GM18517 (cell line): ENCODE results near the gene ZCCHC2.

Experiments used
- ATAC-seq: cut with Tn5 transposase; IDR thresholded peaks from one replicate; pipeline ENCODE4 v1.9.1; 2021; ENCODE audit warnings: mild to moderate bottlenecking, moderate library complexity; ENCODE audit not compliant: unreplicated experiment

ZCCHC2 gene

DNA sequence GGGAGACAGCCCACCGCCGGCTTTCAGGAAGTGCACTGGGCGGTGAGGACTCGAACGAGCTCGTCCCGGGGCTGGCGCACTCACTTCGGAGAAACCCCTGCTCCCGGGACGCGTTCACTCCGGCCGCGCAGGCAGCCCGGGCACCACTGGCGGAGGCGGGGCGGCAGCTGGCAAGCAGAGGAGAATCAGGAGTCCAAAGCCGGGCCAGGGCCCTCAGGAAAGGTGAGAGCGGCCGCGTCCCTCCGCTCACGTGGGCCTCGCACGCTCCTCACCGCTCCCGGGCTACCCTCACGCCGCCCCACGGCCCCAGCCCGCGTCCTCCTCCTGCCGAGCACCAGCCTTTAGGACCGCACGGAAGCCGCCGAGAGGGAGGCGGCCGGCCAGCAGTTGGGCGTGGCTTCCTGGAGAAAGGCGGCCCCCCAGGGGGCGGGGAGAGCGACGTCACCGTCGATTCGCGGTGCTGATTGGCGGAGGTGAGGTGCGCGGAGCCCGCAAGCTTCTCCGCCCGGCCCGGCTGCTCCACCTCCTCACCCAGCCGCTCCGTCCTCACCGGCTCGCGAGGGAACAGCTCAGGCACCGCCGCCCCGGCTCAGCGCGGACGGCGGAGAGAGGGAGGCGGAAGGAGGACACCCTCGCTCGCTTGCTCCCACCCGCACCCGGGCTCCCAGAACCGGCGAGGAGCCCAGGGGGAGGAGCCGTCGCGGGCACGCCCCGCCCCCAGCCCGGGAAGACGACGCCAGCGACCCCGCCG is at the start of gene ZCCHC2:
Gene ZCCHC2, plus strand, starts transcription at position 522 of the 751 bp plus-strand sequence. CDS start 400 bp downstream, outside the sequence.
- peak; percentile 74 for ATAC-seq

DNA sequence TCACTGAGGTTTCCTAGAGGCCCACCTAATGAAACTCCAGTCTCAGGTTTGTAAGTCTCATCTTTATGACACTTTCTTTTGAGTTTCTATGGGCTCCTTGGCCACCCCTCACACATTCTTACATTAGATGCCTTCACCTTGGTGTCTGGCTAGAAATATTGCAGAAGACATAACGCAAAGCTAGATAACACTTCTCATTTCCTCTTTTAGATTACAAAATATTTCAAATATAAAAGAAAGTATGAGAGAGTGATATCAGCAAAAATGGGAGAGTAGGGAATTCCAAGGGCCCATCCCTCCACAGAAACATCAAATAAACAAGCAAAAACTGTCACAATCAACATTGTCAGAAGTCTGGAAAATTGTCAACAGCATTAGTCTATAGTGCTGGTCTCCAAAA is 43.3 kb upstream of the ZCCHC2 start:
- no peak for ATAC-seq

DNA sequence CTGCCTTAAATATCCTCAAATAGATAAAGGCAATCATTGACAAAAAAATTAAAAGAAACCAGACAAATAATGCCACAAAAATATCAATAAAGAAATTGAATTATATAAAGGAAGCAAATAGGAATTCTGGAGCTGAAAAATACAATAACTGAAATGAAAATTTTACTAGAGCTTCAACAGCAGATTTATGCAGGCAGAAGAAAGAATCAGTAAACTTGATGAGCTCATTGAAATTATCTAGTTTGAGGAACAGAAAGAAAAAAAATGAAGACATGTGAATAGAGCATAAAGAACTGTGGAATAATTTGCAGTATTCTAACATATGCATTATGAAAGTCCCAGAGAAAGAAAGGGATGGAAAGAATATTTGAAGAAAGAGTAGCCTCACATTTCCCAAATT is 41.9 kb upstream of the ZCCHC2 start:
- ATAC-seq: no peak

DNA sequence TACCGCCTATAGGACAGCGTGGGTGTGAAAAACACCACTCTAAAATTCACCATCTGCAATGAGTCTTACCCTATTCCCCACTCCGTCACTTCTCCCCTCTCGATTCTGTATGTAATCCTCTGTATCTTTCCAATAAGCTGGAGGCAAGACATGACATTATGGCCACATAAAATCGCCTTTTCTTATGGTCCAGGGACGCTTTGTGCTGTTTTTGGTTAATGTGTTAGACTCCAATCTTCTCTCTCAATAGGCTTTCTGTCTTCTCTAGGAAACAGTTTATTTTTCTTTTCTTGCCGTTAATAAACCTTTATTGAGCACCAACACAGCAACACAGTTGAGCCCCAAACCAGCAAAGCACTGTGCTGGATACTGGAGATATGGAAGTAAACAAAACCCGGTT is 37.9 kb upstream of the ZCCHC2 start:
- no peak for ATAC-seq

DNA sequence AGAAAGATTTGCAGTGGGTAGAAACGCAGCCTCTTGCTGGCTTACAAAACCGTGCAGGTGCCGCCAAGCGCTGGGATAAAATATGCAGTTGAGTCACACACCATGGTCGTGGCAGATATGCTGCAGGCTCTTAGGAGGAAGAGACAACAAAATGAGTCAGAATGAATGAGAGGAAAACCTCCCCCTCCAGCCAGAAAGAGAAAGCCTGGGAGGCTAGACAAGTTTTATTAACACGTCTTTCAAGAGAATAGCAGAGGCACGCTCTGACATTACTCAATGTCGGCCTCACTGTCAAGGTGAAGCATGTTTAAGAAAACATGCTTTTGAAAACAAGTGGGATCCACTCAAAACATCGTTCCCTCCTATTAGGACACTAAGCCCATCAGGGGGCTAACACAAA is 37.1 kb upstream of the ZCCHC2 start:
- no peak for ATAC-seq

DNA sequence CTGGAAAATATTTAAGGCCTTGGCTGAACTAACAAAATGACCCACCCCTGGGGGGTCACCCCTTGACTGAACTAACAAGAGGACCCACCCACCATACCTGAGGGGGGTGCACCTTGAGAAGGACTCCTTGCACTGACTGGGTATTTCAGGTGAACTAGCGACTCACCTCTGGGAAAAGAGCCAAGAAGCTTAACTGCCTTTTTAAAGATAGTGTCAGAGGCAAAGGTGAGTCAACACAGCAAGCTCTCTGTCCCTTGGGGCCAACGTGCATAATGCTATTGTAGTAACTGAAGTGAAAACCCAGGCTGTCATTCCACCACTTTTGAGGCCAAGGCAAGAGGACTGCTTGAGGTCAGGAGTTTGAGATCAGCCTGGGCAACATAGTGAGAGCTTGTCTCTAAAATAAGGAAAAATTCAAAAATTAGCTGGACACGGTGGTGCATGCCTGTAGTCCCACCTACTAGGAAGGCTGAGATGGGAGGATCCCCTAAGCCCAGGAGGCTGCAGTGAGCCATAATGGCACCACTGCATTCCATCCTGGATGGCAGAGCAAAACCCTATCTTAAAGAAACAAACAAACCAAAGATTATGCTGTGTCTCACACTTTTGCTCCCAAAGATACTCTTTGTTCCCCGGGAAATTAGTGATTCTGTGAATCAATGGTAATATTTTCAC is 36.4 kb upstream of the ZCCHC2 start:
- ATAC-seq: no peak

DNA sequence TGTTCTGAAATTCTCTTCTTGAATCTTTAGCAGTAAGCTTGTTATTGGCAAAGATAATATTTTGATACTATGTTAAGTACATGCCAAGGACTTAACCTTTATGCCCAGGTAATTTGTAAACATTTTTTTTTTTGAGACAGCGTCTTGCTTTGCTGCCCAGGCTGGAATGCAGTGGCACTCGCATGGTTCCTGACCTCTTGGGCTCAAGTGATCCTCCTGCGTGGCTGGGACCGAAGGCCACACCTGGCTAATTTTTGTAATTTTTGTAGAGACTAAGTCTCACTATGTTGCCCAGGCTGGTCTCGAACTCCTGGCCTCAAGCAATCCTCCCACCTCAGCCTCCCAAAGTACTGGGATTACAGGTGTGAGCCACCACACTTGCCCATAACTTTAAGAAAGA is 35.7 kb upstream of the ZCCHC2 start:
- ATAC-seq: no peak

DNA sequence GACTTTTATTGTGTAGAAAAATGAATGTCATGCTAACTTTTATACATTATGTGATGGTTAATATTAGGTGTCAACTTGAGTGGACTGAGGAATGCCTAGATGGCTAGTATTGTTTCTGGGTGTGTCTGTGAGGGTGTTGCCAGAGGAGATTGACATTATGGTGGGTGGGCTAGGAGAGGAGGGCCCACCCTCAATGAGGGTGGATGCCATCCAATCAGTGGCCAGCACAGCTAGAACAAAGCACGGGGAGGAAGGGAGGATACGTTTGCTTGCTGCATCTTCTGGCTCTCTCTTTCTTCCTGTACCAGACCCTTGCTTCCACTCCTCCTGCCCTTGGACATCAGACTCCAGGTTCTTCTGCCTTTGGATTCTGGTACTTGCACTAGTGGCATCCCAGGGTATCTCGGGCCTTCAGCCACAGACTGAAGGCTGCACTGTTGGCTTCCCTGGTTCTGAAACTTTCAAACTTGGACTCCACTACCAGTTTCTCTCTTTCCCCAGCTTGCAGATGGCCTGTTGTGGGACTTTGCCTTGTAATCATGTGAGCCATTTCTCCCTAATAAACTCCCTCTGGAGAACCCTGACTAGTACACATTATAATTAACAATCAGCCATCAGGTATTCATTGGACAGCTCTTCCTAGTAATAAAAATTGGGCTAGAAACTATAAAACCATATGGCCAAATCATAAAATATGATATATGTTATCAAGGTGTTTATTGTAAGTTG is 31.7 kb upstream of the ZCCHC2 start:
- ATAC-seq: no peak

DNA sequence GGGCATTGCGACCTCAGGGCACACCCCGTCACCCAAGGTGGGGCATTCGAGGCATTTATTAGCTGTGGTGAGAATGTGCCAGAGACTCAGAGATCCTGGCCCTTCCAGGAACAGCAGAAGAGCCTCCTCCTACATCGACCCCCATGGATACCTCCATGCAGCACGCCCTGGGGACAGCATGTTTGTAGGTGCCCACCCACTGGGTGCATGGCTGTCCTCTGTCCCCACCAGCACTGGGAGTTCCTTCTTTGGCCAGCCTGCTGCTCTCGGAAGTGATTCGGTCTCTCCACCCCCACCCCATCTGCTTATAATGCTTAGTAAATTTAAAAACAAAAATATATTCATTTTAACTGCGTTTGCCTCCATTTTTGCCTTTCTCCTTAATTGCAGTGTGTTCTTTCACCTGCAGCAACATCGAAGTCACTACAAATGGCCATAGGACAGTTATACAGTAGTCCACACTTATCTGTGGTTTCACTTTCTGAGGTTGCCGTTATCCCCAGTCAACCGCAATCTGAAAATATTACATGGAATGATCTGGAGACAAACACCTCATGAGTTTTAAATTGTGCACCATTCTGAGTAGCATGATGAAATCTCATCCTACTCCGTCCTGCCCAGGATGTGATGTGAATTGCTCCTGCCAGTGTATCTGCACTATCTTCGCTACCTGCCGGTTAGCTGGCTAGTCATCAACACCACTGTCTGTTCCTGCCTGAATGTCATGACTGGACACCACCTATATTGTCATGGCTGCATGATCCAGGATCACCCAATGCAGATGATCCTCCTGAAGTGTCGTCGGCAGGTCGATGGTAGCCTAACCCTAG is 29.6 kb upstream of the ZCCHC2 start:
- no peak for ATAC-seq

DNA sequence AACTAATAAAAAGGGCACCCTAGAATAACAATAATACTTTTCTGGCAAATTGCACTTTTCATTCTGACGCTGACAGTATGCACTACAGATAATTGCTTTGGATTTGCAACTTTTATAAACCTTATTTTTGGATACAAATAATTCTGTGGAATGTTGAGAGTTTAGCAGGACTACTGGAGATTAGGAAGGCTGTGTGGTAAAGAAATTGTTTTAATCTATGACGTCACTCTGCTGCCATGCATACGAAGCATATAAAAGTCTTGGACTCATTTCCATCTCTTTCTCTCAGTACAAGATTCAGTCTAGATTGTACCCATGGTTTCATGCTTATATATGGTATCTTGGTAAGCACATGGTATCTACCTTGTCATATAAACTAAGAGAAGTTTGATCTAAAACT is 28.1 kb upstream of the ZCCHC2 start:
- ATAC-seq: no peak

DNA sequence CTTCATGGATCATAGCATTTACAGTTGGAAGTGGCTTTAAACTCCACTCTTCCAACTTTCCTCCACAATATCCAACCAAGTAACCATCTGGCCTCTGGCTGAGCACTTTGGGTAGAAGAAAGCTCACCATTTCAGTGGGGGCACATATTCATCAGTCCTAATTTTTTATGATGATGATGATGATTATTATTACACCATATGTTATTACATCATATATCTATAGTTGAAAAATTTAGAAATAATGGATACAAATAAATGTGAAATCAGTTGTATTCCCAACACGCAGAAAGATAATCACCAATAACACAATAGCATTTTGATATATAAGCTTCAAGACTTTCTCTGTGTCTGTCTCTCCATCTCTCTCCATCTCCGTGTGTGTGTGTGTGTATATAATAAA is 26.6 kb upstream of the ZCCHC2 start:
- no peak for ATAC-seq

DNA sequence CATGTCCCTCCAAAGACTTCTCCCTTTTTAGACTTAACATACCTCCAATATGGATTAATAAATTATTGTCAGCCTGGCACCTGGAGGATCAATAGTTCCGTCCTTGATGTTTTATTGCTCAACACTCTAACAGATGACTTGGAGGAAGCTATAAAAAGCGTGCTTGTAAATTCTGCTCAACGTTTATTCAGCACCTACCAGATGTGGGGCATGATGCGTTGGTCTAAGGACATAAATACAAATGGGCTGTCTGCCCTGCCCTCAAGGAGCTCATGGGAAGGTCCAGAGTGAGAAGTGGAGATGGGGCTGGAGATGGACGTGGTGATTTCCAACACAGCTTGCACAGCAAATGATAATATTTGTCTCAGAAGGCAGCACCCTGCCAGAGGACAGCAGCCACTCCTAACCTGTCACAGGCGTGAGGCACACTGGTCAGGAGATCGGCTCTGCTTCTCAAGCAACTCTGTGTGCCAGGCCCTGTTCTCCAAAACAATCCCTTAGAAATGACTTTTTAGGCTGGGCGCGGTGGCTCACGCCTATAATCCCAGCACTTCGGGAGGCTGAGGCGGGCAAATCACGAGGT is 25.5 kb upstream of the ZCCHC2 start:
- ATAC-seq: no peak

DNA sequence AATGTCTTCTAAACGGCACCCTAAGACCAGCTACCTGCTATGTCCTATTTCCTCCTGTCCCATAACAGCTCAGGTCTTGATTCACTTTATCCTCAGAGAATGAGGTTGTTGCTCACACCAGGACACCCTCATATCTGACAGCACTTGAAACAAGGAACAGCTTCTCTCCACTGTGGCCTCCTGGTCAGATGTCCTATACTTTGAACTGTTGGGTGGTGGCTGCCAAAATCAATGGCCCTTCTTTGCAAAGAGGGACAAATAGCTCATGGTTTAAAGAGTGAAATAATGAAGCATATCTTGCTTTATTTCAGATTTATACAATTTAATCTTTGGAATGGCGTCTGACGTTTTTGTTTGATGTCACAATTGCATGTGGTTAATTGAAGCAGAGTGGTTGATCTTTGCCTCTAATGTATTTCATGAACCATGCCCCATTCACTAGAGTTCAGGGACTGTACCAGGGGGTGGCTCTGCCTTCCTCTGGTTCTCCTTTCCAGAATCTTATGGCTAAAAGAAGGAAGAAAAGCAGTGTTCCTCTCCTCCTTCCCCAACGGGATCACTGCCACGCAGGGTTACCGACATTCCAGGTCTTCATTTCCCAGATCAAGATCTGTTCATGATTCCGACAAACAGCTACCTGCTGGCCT is 24.1 kb upstream of the ZCCHC2 start:
- no peak for ATAC-seq

DNA sequence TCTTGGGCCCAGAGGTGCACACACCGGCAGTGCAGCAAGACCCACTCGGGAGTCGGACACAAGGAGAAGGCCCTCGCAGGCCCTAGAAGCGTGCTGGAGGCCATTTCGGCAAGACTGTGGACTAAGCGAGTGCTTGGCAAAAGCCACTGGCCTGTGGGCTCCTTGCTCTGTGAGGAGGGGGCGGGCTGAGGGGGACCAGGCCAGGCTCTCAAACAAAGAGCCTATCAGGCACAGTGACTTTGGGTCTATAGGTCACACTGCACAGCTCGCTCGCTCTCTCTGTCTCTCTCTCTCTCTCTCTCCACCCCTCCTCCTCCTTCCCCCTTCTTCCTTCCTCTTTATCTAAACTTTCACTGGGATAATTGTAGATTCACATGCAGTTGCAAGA is 23.6 kb upstream of the ZCCHC2 start:
- no peak for ATAC-seq

DNA sequence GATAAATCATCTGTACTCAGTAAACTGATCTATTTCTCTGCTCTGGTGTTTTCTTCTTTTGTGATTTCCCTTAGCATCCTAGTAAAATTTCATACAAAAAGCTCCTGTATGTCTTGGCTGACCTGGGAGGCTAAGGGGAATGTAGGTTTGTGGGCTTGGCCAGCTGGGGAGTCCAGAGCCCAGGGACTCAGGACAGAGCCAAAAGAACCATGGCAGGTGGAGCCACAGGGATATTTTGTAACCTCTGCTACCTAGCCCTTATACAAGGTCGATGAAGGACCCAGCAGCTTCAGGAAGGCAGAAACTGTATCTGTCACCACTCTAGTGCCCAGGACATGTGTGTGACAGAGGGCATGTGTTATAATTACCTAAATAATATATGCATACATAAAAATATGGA is 22.7 kb upstream of the ZCCHC2 start:
- ATAC-seq: no peak

DNA sequence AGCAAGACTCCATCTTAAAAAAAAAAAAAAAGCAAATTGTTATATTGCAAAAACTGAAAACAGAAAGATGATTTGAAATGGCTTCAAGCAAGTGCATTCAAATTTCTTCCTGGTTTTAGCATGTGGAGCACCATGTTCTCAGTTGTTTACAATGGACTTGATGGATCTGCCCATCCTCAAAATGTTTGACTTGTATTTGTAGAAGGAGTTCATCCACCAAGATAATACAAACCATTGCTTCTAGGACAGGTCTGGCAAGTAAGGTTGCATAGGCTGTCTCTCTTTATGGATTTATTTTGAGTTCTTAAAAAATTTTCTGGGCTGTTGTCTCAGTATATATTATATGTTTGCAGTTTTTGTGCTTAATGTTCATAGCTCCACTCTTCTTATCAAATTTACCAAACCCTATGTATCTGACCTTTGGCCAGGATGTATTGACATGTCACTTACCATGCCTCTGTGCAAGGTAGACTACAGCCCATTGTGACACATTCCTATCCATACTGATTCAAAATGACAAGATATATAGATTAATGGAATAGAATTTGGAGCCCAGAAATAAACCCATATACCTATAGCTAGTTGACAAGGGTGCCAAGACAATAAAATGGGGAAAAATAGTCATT is 21.7 kb upstream of the ZCCHC2 start:
- no peak for ATAC-seq

DNA sequence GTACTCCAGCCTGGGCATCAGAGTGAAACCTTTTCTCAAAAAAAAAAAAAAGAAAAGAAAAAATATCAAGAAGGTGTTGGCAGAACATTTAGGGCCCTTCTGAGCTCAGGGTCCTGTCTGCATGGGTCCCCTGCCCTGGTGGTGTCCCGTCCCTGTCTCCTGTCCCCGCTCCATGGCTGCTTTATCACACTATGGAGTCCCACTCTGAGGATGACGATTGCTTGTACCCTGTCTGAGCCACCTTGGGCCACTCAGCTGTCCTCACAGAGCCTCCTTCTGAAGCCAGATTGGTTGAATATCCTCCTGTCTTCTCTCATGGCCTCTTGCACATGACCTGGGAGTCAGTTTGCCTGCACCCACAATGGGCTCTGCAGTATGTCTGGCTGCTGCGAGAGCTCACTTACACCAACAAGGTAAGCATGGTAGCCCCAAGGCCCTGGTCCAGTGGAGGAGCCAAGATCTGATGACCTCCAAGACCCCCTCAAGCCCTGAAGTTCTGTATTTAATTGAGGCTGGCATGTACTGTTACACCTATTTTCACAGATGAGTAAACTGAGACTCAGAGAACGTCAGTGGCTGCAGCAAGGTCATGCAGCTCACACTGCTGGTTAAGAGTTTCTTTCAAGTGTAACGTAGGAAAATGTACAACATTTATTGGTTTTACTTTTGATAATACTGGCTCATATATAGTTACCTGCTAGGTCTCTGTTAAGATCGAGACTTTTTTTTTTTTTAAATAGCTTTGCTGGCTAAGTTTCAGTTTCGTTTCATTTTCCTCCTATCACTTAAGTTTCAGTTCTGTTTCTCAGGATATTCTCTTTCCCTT is 16.9 kb upstream of the ZCCHC2 start:
- ATAC-seq: peak; percentile 94

DNA sequence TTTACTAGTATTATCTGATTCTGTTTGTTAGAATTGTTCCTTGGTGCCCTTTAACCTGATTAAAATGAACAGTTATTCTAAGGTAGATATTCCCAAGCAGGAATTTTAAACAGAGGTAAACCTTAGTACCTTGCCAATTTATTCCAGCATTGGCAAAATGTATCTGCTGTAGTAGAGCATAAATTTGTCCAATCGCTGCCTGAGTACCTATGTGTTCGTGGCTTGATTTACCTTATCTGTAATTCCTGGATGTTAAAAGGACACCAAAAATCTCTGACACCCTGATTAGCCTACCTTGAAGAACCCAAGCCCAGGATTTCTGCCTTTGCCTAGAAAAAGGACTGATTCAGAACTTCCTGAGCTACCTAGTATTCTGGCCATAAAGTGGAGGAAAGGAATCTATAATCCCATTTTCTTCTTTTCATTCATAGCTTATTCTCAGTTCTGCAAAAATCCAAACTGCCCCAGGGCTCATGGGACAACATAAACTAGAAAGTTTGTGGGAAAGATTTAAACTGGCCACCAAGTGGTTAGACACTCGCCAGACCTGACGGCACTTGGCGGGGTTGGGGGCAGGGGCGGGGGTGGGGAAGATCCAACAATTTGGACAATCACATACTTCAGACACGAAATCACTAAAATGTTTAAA is 16.2 kb upstream of the ZCCHC2 start:
- peak; percentile 10 for ATAC-seq
